ENCODE results near the gene PRKG1.
"Not testable (repeated sequence)": the region's sequence is repeated elsewhere in the genome, so short reads cannot be mapped to it uniquely, and the experiment has no call there.

PRKG1 gene

DNA sequence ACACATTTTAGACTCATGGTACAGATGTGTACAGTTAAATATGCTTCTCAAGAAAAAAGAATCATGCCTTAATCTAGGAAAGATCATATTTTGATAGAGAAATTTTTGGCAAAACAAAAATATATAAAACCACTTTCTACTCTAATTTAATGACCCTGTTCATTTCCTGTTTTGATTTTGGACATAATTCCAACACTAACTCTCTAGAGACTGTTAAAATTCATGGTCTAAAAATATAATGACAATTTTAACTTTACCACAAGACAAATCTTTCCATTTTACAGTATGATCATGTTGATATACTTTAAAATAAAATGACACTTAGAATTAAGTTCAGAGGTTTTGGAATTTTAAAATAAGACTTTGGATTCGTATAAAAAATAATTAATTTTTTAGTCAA, 45.2 kb downstream of the PRKG1 start:
- FAIRE-seq, result peak; percentile 84

DNA sequence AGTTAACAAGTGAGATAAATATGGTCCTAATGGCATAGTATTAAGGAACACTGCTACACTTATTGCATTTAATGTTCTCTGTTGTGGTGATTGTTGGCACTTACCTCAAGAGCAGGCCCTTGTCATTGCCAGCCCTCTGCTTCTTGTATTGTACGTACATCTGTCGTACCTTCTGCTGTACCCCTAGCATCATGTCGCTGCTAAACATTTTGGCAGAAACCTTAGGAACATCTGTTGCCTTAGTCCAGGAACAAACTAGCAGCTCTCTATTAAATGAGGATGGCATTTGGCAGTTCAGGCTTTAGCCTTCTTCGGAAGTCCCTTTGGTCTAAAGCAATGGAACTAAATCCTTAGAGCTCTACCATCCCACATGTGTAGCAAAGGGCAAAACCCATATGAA, 47.6 kb downstream of the PRKG1 start:
- FAIRE-seq, result no peak

DNA sequence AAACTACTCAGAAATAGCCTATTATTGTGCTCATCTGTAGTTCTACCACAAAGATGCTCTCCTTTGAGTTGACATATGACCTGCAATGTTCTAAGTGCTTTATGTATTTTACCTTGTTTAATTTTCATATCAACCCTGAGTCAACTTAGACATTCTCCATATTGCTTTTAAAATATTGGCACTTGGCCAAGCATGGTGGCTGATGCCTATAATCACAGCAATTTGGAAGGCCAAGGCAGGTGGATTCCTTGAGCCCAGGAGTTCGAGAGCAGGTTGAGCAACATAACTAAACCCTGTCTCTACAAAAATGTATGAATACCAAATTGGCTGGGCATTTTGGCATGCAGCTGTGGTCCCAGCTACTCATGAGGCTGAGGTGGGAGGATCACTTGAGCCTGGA, 50.6 kb downstream of the PRKG1 start:
- no peak for FAIRE-seq

DNA sequence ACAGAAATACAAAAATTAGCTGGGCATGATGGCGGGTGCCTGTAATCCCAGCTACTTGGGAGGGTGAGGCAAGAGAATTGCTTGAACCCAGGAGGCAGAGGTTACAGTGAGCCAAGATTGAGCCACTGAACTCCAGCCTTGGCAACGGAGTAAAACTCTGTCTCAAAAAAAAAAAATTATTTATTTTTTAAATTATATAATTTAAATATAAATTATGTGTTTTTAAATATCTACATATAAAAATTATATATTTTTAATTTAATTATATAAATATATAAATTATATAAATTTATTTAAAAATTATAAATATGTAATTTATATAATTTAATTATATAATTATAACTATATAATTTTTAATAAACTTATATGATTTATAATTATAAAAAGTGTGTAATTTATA, 51.2 kb downstream of the PRKG1 start:
- no peak for FAIRE-seq

DNA sequence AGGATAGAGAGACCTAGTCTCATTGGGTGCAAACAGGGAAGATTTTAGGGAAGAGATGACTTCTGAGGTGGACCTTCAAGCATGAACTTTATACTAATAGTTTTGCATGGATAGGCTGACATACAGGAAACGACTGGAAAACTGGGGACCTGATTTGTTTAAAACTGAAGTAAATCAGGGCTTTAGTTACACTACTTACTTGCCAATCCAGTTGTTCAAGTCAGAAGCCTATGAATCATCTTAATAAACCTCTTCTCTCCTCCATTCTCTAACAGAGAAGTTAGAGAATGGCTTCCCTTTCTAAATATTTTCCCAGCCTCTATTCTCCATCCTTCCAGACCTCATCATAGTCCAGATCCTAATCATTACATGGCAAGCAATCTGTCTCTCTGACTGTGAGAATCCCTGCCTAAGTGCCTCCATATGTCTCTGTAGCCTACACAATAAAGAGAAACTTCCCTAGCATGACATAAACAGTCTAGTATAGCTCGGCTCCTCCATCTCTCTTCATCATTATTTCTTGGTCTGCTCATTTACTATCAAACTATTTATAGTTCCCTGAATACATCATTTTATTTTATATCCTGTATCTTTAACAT, 55.8 kb downstream of the PRKG1 start:
- FAIRE-seq, result no peak

DNA sequence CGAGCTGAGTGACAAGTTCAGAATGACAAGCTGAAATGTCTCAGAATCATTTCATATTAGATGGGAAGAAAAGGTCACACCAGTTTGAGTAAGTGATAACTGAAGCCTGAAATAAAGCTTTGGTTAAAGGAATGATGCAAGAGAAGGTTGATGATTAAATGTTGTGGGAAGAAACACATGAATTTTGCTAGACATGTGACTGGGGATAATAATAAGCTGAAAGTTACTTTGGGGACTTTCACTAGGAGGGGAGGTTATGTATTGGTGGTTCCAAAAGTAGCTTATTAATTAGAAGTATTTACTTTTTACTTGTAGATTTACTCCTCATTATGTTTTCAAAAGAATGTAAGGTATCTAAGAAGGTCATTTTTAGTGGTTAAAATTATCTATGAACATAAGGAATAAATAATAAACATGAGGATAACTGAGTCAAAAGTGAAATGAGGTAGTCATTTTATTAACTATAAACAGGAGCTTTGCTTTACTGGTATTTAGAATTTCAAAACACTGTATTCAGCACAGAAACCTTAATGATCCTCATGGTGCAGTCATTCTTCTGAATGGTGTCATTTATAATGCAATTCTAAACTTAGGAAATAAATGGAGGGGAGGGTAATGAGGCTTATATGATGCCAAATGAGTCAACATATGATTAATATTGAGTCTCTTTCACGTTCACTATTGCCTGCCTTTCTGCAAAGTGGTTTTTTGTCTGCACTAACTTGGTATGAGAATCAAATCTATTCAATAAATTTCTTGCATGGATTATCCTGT, 63.7 kb downstream of the PRKG1 start:
- no peak for FAIRE-seq

DNA sequence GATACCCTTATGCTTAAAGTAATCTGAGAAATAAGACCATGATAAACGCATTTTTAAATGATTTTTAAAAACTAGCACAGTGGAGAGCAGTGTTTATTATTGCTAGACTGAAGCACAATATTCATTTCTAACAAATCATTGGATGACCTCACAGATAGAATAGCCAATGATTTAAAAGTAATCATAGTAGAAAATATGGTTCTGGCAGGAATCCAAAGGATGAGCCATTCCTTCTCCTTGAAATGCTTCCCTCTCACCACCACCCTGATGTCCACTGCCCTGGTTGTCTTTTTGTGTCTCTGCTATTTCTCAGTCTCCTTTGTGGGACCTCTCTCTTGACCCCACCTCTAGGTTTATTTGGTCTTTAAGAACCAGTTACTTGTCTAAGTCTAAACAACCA, 64.9 kb downstream of the PRKG1 start:
- no peak for FAIRE-seq

DNA sequence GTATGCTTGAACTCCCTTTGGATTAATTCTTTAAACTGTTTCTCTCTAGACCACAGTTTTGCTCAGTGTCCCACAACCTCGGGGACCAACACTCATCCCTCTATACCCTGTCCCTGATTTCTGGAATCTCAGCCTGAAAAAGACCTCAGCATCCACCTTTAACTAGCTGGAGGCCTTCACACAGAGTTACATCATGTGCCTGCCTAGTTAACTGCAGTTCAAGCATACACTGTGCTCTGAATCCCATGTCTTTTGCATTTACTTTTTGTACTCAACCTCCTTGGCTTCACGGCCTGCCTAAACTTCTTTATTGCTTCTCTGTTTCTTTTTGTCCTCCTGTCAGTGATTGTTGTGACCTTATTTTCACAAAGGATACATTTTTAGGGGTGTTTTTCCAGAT, 66.7 kb downstream of the PRKG1 start:
- FAIRE-seq, result no peak

DNA sequence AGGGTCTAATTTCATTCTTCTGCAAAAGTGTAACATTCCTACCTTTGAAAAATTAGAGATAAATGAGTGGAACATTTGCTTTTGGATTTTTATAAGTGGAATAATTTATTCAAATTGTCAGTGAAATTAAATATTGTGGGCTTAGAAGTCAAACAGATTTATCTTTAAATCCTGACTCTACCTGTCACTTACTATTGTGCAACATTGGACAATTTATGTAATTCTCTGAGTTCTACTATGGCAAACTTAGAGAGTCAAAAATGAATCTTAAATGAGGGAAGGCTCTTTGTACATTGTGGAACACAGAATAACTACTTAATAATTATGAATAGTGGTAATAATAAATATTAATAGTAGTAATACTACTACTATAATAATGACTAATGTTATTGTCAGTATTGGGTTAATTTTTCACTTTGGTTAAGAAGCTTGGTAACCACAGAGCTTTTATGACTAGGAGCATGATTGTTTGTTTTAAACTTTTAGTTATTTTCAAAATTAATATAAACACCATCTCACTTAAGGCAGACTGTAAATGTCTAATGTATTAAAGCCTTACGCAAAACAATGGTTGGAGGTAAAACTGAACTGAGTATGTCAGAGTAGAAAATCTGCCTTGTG, 70.0 kb downstream of the PRKG1 start:
- no peak for FAIRE-seq

DNA sequence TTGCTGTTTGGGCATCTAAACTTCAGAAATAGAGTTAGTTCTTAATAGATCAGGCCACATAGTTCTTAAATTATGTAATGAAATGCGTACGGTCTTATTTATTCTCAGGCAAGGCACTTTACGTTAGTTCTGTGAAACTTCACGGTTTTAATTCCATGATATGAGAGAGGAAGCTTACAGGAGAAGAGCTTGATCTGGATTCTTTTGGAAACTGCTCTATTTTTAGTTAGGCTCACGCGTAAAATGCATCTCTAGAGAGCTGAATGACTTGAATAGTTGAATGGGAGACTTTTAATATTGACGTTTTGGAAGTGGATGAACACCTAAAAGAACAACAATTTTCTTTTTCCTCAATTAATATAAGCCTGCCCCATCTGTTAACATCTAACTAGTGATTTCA, 71.1 kb downstream of the PRKG1 start:
- no peak for FAIRE-seq

DNA sequence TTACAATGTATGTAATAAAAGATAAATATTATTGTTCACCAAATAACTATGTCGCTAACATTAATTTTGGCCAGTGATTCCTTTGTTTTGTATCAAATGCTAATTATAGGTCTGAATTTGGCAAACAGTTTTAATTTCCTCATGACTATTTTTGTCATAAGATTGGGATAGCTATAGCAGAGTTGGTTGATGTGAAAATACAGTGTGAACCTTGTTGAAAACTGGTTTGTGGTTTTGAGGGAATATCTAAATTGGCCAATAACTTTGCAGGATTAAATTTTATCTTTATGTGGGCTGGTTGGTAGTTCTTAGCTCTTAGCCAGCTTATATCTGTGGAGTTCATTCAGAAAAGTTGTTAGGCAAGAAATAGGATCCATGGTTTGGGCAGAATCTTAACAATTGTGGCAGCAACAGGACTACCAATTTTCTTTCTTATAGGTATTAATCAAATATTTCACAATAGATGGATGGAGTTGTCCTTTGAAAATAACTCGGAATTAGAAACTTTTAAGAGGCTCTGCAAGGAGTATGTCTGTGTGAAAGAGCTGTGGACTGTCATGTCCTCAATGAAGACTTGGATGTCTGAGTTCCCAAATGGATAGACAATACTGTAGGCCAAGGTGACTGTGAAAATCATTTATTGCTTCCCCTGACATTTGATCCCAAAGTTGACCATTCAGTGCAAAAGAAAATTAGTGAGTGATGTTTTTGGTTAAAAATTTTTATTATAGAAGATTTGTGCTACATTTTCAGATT, 73.5 kb downstream of the PRKG1 start:
- FAIRE-seq, result no peak

DNA sequence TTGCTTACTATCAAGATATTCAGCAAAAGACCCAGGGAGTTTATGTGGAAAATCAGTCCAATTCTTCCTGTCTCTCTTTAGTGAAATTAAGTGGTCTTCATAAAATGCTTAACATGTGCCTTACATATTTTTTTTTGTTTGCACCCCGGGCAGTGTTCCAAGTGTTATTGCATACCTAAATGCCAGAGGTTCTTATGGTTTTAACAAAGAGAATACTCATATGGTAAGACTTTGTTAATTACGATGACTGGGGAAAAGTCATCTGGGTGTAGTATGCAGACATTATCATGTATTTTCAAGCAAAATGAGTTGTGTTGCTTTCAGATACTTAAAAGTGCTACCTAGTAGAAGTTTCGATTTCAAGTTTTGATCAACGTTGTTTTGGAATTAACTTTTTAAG, 82.6 kb downstream of the PRKG1 start:
- FAIRE-seq, result no peak

DNA sequence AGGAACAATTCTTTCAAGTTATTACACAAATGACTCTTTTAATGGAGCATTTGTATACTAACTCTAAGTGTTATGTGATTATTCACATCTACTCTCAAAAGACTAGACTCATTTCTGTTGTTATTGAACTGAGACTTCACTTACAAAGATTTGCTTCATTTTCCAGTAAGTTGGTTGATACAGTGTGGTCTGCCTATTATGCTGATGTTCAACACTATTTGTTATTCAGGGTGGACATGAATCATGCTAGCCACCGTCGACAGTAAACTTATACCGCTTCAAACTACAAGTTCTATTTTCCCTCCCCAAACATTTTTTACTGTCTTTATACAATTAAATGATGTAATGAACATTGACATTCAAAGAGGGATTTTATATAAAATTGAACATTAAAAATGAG, 84.5 kb downstream of the PRKG1 start:
- no peak for FAIRE-seq

DNA sequence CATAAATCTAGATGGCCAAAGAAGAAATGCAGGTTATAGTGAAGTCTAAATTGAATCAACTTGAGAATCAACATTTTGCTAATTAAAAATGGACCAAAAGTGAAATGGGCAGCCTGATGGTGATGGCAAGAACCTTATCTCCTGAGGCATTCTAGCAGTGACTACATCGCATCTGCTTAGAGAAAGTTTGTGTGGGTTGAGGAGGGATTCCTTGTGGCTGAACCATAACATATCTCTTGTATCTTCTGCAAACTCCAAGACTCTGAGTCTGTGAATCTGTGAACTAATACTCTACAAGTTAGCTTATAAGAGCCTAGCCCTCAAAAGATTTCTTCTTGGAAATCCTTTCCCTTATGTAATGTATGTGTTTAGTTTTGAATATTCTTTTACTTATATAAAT, 85.6 kb downstream of the PRKG1 start:
- FAIRE-seq, result no peak

DNA sequence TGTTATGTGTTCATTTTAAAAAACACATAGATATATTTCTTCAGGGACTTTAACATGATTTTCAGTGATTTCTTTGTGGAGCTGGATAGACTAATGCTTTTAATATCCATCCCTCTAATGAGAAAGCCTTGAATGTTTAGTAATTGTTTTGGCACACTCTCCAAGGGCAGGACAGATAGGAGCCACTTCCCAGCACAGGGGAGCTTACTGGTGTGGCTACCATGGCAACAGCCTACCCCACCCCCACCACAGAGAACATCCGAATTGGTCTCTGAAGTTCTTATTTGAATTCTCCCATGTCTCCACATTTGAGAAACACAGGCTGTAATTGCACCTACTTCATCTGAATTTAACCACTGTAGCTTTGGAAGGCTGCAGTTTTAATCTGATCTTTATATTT, 87.7 kb downstream of the PRKG1 start:
- no peak for FAIRE-seq

DNA sequence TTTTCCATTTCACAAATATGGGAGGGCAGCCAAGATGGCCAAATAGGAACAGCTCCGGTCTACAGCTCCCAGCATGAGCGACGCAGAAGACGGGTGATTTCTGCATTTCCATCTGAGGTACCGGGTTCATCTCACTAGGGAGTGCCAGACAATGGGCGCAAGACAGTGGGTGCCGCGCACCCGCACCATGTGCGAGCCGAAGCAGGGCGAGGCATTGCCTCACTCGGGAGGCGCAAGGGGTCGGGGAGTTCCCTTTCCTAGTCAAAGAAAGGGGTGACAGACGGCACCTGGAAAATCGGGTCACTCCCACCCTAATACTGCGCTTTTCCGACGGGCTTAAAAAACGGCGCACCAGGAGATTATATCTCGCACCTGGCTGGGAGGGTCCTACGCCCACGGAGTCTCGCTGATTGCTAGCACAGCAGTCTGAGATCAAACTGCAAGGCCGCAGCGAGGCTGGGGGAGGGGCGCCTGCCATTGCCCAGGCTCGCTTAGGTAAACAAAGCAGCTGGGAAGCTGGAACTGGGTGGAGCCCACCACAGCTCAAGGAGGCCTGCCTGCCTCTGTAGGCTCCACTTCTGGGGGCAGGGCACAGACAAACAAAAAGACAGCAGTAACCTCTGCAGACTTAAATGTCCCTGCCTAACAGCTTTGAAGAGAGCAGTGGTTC, 89.2 kb downstream of the PRKG1 start:
- FAIRE-seq, result not testable (repeated sequence)

DNA sequence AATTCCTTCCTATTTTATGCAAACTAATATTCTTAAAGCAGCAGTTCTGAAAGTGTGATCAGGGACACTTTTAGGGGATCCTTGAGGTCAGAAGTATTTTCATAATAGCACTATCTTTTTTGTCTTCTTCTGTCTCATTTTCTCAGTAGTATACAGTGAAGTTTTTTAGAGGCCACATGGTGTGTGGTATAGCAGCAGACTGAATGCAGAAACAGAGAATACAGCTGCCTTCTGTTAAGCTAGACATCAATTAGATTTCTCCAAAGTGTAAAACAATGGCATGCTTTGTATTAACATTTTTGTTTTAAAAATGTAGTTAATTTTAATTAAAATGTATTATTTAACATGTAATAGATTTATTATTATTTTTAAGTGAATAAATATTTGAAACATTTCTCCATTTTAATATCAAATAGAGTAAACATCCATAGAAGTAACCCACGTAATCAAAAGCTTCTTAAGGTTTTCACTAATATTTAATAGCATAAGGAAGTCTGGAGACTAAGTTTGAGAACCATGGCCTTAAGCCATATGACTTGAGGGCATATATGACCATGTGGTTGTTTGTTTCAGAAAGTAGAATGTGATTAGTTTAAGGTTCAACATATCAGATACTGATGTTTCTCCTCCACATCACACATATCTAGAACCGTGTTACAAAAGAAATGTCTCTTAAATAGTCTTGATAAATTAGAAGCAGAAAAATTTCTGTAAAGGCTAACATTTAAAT, 94.0 kb downstream of the PRKG1 start:
- FAIRE-seq, result no peak

DNA sequence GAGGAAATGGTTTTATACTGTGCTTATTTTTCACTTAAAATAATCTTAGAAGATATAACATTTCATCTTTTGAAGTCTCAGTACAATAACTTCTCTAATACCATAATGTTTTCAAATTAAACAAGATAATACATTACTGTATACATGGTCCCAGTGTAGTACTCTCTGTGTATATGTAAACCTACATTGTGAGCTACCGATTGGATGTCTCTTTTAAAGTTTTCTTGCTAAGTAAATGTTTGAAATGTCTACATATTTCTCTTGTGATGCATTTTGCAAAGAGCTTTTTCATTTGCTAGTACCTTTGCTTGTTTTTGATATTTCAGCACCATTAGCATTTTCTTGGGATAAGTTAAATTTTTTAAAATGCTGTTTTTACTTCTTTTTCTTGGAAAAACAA, 94.8 kb downstream of the PRKG1 start:
- FAIRE-seq, result no peak

DNA sequence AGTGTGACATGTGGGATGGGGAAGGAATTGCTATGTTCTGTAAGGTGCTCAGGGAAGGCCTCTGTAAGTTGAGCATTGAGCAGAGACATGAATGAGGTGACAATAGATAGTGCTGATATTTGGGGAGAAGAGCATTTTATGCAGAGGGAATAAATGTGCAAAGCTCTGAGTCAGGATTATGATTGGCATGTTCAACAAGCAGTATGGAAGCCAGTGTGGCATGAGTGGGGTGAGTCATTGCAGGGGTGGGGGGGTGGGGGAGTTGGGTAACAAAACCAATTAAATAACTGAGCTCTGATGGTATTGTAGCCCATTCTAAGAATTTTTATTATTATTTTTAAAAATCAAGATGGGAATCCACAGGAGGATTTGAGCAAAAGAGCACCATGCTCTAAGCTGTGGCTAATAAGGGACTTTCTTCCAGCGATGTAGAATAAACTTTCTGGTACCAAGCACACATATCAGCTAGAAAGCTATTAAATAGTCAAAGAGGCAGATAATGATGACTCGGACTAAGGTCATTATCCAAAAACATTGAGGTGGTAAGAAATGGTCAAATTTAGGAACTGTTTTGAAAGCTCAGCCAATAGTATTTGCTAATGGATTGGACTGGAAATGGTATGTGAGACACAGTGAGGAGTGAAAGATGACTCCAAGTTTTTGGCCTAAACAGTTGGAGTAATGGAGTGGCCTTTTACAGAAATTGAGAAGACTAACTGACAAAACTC, 96.4 kb downstream of the PRKG1 start:
- FAIRE-seq, result no peak

DNA sequence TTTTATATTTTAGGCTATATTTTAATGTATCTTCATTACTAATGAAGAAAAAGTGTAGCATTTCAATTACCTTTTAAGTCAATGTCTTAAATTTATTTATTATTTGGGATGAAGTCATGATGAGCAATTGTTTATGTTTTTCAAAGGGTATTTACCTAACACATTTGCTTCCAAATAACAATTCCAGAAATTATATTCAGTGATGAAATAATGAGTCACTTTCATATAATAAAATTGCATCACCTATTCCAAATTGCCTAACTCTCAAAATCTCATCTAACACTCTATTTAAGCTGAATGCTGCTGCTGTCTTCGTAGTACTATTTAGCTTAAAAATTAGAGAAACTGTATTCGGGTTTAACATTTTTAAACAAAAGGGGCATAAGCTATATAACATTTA, 97.7 kb downstream of the PRKG1 start:
- FAIRE-seq, result peak; percentile 45

DNA sequence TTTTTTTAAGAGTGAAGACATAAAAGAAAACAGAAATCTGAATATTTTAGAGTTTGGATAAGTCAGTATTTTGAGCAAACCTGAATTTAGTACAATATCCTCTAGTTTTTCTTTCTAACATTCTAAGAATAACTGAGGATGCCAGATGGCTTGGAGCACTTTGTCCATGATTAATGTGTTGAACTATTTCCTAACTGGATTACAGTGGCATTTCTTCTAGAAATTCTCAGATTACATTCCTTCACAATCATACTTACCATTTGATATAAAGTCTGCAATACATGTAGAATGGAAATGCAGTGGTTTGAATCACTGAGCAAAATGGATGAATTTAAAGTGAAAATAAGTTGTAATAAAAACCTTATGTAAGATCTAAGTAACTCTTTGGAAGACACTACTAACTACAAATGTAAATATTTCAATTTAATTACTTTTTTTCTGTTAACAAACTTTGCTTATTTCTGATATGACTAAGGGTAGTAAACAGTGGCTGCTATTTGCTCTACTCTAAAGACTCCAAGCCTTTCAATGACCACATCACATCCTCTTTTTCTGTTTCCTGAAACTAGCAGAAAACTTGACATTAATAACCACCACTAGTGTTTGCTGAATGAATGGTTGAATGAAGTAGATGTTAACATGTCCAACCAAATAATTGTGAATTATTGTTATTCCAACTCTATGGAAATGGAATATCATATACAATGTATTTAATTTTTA, 102.8 kb downstream of the PRKG1 start:
- no peak for FAIRE-seq

Data from endometrium (tissue), 2 donors.